ENCODE results near the gene LOXL4.

Gene LOXL4

GRCh38 chr10:98293550-98294269 lies 25.7 kb upstream of the LOXL4 start:
- DNase-seq, result no peak

GRCh38 chr10:98292971-98293370 lies 25.0 kb upstream of the LOXL4 start:
- DNase-seq, result no peak

- no peak for DNase-seq
Observed at GRCh38 chr10:98289802-98290209, 21.8 kb upstream of the LOXL4 start.

GRCh38 chr10:98287321-98287720 lies 19.3 kb upstream of the LOXL4 start:
- no peak for DNase-seq

- DNase-seq, result no peak
Observed at GRCh38 chr10:98286419-98286818, 18.4 kb upstream of the LOXL4 start.

- DNase-seq, result no peak
Observed at GRCh38 chr10:98285416-98285815, 17.4 kb upstream of the LOXL4 start.

GRCh38 chr10:98276311-98276710 lies 8.3 kb upstream of the LOXL4 start:
- DNase-seq, result no peak

GRCh38 chr10:98274562-98274961 lies 6.6 kb upstream of the LOXL4 start:
- no peak for DNase-seq

GRCh38 chr10:98273057-98273850 lies 5.3 kb upstream of the LOXL4 start:
- DNase-seq, result no peak

- DNase-seq, result no peak
Observed at GRCh38 chr10:98272656-98273055, 4.7 kb upstream of the LOXL4 start.

GRCh38 chr10:98272245-98272644 lies 4.3 kb upstream of the LOXL4 start:
- DNase-seq, result no peak

GRCh38 chr10:98270786-98271185 lies 2.8 kb upstream of the LOXL4 start:
- no peak for DNase-seq

- no peak for DNase-seq
Observed at GRCh38 chr10:98270073-98270740, 2.2 kb upstream of the LOXL4 start.

- no peak for DNase-seq
Observed at GRCh38 chr10:98269435-98269912, 1.5 kb upstream of the LOXL4 start.

GRCh38 chr10:98268694-98269431 lies 869 bp upstream of the LOXL4 start:
- no peak for DNase-seq

- no peak for DNase-seq
Observed at GRCh38 chr10:98267069-98267893, 713 bp downstream of the LOXL4 start.

- DNase-seq, result no peak
Observed at GRCh38 chr10:98266647-98267046, 1.3 kb downstream of the LOXL4 start.

GRCh38 chr10:98265403-98266378 lies 2.3 kb downstream of the LOXL4 start:
- DNase-seq, result no peak

GRCh38 chr10:98264378-98265065 lies 3.5 kb downstream of the LOXL4 start:
- DNase-seq, result no peak

- no peak for DNase-seq
Observed at GRCh38 chr10:98263088-98263487, 4.9 kb downstream of the LOXL4 start.
